ENCODE measurements around the gene REPS1.
A peak's percentile ranks its signal among the peaks of the same experiment; 100 is the strongest.
"Not testable (repeated sequence)": the region's sequence is repeated elsewhere in the genome, so short reads cannot be mapped to it uniquely, and the experiment has no call there.

Gene REPS1

DNA sequence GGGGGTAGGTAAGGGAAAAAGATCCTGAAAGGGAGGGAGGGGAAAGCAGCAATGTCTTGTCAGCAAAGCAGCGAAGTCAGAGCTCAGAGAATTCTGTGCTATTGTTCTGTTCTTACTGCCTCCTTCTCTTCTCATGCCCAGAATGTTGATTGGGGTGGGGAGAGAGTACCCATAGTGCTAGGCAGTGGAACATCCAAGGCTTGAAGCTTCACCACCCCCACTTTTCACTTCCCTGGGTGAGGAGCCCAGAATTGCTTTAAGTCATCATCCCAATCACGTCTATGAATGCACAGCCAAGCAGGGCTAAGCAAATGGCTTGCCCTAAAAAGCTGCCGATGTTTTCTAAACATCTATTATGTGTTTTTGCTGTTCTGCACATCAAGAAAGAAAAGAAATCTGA is 16.5 kb downstream of the REPS1 start:
- no peak for DNase-seq (ENCODE audit: low read depth in 2 of 2)

DNA sequence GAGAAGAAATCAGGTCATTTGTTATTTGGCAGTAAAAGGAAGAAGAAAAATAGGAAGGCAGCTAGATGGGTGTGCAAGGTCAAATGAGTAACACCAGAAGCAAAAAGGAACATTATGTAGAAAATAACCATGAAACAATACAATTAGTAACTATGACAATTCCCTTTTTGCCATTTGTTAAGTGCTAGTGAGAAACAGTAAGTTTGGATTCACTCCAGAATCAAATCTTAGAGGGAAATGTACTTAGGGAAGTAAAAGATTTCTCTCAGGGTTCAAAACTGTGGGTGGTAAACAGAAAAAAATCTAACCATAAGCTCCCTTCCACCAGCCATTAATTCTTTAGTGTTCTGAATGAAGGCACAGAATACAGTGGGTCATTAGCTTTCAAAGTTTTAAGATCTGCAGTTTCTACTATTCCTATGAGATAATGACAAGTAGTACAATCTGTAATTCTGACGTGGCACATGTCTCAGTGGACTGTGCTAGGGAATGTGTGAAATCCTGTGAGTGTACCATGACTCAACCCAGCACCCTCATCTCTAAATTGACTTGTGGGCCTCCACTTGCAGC is 17.1 kb downstream of the REPS1 start:
- DNase-seq (ENCODE audit: low read depth in 2 of 2), result peak in 1 of 2 donors; percentile 3

DNA sequence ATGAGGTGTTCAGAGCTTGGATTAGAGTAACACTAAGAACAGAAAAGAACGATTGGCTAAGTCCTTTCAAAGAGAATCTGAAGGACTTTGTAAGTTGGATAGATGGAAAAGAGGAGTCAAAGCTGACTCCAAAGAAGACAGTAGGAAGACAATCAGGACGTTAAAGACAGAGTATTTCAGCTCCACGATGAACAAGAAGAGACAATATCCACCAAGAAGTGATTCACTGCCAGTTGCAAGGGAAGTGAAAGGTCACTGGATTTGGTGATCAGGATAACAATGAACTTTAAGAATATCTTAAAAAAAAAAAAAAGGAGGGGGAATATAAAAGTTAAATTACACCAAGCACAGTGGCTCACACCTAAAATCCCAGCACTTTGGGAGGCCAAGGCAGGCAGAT is 17.9 kb downstream of the REPS1 start:
- DNase-seq (ENCODE audit: low read depth in 2 of 2), result no peak

DNA sequence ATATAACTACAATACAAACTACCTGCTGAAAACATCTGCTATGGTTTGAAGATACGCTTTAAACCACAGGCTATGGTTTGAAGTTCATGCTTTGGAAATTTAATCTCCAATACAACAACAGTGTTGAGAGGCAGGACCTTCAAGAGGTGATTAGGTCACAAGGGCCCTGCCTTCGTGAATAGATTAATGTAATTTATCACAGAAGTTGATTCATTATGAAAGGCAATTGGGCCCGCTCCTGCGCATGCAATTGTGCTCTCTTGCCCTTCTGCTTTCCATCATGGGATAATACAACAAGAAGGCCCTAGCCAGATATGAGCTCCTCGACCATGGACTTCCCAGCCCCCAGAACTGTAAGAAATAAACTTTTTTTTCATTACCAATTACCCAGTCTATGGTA is 21.2 kb downstream of the REPS1 start:
- no peak for DNase-seq (ENCODE audit: low read depth in 2 of 2)

DNA sequence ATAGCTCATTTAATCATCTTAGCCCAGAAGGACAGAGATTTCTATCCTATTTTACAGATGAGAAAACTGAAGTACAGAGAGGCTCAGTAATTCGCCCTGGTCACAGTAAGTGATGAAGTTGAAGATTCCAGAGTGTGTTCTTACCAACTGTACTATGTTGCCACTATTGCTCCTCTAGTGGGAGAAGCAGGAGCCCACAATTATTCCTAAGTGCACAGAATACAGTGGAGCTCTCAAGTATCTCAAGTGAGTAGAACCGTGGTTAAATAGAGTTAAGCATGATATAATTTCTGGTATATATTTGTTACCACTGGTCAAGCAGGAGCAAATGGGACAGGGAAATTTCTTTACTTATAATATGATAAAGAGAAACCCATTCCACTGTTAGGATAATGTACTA is 22.1 kb downstream of the REPS1 start:
- DNase-seq (ENCODE audit: low read depth in 2 of 2), result no peak

DNA sequence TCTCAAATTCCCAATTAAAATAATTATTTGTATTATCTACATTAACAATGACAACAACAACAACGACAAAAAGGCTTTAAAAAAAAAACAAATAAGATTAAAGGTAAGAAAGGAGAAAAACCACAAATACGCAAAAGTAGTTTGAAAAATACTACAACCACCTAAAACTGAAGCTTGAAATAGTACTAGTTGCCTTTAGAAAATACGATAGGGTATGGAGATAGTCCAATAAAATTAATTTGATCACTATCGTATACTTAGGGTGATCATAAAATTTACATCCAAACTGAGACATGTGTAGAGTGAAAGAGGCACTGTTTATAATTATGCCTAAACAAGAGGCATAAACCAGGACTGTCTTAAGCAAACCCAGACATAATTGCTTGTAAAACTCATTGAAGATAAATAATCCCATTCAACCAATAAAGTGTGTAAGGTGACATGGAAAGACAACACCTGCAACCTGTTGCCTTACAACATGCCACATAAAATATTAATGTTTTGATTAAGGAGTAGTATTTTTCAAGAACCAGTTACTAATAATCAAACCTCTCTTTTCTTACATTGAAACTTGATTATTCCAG is 22.7 kb downstream of the REPS1 start:
- no peak for DNase-seq (ENCODE audit: low read depth in 2 of 2)

DNA sequence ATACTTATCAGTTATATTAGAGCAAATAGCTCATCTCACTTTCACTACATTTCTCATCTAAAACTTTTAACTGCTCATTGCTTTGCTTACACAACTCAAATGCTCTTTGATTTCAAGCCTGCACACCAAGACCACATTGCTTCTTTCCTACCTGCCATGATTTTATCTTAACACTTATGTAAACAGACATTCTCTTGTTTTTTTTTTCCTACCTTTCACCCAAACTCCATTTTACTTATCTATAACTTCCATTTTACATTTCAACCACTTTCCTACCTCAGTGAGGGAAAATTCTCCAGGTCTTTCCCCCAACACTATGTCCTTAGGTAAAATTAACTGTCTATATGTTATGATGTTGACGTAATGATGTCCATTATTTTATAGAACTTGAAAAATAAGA is 24.0 kb downstream of the REPS1 start:
- no peak for DNase-seq (ENCODE audit: low read depth in 2 of 2)

DNA sequence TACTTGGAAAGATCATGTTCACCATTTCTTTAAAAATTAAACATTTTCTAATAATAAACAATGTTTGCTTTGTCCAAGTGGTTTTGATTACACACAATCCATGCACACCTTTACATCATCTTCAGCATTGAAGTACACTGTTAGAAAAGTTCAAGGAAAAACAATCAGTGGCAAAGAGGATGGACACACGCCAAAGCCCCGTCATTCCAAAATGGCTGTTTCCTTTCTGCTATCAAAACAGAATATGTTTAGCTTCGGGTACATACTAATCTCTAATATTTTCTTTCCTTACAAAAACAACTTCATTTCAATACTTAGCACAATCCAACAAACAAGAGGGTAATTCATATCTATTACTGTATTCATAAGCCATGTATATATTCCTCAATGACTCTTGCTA is 24.5 kb downstream of the REPS1 start:
- no peak for DNase-seq (ENCODE audit: low read depth in 2 of 2)

DNA sequence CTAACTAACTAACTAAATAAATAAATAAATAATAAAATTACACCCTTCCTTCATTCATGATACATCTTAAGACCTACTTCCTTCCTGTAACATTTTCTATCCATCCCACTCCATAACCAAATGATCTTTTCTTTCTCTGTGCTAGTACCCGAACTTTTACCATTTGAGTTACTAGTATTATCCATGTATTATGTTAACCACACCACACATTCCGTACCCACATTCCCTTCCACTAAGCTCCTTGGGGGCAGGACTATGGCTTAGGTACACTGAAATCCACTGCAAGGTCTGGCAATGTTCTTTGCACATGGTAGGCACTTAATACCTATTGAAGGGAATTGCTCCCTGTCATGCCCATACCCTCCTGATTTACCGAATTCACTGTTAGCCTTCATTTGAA is 24.9 kb downstream of the REPS1 start:
- no peak for DNase-seq (ENCODE audit: low read depth in 2 of 2)

DNA sequence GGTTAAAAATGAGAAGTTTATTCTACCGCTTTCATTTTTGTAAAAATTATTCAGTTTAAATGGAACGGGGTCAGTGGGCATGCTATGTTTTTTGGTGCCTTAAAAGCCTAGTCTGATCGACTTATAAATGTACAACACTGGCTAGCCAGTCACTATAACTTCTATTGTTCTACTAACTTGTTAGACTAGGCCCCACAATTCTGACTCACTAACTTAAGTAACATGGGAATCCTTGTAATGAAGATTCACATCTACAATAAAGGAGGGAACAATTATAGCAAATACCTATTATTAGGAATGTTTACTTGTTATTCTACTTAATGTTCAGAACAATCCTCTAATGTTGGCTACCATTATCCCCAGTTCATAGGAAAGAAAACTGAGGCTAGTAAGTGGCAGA is 28.5 kb downstream of the REPS1 start:
- DNase-seq (ENCODE audit: low read depth in 2 of 2), result no peak

DNA sequence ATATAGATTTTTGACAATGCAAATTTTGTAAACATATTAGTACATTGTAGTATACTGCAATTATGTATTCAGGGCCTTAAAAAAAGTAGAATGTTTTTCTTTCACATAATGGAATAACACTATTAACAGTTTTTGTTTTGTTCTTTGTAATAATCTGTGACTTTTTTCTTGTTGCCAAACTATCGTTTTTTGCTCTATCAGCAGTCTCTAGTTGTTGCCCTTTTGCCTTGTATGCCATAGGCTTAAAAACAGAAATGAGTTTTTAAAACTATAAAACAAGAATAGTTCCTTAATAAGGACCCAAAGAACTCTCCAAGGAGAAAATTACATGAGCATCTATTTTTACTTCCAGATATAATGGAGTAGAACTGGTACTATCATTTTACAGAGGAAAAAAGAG is 29.5 kb downstream of the REPS1 start:
- DNase-seq (ENCODE audit: low read depth in 2 of 2), result no peak

DNA sequence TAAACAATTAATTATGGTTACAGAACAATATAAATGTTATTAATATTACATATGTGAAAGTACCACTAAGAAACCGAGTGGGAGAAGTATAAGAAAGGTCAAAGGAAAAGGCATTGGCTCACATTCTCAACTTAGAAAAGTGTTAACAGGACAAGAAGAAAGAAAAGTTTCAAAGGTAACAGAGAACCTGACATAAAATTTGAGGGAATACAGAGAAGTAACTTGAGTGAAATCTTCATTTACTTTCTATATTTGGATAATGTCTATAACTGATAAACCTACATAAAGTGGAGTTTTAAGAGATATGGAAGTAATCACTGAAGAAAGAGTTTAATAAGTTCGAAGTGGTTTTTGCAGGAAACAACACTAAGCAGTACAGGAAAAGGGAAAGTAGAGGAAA is 30.1 kb downstream of the REPS1 start:
- no peak for DNase-seq (ENCODE audit: low read depth in 2 of 2)

DNA sequence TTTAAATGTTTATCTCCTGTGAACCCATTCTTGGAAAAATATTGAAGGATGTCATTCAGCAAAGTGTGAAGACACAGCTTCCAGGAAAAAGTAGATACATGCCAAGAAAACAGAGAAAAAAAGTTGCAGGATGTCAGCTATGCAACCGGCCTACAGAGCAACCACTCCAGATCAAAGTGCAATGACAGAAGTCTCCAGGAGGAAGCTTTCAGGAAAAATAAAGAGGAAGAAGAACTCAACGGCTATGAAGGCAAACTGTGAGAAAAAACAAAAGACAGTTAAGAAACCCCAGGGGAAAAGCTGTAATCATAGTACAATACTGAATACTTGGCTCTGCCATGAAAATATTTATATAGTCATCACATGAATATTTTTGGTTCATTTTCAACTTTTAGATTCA is 30.6 kb downstream of the REPS1 start:
- no peak for DNase-seq (ENCODE audit: low read depth in 2 of 2)

DNA sequence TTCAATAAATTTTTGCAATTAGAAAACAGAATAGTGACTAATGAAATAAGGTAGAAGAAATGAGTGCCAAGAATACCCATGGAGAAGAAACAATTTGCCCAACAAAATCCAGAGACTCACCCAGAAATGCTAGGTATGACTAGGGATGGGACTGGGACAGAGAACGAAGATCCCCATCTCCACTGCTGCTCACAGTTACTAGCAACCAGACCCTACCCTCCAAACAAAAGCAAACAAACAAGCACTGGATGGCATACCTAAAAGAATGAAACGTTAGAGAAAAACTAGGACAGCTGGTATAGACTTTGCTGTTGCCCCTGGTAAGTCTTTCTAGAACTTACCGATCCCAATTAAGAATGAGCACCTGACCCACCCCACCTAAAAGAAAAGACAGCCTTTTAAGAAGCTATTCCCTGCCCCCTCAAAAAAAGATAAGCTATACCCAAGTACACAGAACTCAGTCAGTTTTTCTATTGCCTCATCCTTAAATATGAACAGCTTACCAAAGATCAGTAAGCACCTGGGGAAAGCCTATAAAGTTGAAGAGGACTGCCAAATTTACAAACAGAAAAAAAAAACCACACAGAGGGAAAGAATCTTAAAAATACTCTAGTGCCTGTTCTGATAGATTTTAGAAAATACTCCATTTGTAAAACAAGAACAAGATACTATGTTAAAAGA is 31.7 kb downstream of the REPS1 start:
- no peak for DNase-seq (ENCODE audit: low read depth in 2 of 2)

DNA sequence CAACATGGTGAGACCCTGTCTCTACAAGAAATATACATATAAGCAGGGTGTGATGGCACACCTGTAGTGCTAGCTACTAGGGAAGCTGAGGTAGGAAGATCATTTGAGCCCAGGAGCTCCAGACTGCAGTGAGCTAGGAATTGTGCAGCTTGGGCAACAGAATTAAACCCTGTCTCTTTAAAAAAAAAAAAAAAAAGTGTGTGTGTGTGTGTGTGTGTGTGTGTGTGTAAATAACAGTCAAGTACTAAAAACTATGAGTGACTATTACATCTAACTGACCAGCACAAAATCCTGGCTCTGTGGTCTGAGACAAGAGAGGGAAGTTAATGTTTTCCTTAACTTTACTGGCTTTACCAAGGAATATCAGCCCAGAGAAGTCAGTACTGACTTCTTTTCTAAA is 32.8 kb downstream of the REPS1 start:
- DNase-seq (ENCODE audit: low read depth in 2 of 2), result no peak

DNA sequence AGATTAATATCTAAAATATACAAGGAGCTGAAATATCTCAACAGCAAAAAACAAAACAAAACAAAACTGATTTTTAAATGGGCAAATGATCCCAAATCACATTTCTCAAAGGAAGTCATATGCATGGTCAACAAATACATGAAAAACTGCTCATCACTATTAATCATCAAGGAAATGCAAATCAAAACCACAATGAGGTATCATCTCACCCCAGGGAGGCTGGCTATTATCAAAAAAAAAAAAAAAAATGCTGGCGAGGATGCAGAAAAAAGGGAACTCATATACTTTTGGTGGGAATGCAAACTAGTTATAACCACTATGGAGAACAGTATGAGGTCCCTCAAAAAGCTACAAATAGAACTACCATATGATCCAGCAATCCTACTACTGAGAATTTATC is 34.6 kb downstream of the REPS1 start:
- no peak for DNase-seq (ENCODE audit: low read depth in 2 of 2)

DNA sequence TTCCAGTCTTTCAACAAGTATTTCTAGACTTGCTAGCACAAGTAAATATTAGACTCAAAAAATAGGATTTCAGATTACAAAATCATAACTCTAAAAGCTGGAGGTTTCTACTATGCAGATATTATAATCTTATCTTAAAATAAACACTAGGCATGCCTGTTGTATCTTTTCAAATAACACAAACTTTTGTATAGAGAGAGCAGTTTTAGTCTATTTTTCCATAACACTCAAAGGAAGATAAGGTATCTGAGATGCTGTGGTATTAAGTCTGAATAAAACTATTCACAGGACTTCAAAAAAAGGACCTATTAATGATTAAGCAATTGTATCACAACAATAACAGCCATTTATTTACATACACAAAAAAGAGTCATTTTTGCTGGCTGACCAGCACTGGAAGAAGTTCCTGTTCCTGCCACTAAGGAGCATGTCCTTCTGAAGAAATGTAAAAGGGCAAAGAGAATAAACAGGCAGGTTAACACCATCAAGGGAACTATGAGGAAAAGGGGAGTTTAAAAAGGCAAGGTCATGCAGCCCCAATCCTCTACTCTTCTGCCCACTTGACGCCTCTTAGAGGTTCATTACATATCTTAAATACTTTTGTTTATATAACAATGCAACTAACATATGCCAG is 39.4 kb downstream of the REPS1 start:
- no peak for DNase-seq (ENCODE audit: low read depth in 2 of 2)

DNA sequence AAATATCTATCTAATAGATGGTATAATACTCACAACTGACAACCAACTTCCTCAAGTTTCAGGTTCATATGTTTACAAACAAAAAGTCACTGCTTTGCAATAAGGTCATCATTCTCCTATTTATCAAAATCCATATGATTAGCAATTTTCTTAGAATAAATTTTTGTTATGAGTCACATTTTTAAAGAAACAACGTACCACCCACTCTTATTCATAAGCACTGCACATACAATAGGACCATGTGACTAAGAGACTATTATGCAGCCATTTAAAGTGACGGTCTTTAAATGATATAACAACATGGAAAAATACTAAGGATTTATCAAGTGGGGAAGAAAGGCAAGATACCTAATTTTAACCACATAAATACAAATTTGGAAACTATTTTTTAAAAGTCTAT is 40.0 kb downstream of the REPS1 start:
- no peak for DNase-seq (ENCODE audit: low read depth in 2 of 2)

DNA sequence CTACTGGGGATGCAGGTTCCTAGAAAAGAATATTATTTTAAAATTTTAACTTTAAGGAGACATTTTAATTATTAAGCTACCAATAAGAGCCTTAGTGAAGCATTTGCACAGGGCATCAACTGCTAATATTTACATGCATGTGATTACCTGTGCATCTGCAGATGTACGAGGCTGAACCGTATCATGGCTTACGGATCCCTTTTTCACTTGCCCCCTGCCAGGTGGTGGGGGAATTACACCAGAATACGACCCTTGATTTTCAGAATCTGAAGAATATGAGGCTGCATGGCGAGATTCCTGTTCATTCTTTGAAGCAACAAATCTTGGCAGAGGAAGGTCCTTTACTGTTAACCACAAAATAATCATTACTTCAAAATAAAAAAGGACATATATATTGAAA is 42.7 kb downstream of the REPS1 start:
- no peak for DNase-seq (ENCODE audit: low read depth in 2 of 2)

DNA sequence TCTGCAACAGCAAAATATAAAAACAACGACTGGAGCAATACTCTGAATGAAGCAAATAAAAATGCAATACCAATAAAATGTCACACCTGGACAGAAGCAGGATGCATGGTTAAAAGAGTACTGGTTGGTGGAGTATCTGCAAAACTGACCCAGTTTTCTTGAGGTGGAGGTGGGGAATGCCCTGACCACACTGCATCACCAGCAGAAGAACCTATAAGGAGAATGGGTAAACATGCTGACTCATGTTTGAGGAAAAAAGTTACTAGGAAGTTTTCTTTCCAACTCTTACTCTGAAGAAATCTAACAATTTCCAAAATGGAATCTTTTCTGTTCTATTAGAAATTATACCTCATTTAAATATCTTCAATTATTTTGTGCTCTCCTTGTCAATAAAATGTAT is 43.6 kb downstream of the REPS1 start:
- peak; percentile 7 to 15 for DNase-seq (ENCODE audit: low read depth in 2 of 2)

DNA sequence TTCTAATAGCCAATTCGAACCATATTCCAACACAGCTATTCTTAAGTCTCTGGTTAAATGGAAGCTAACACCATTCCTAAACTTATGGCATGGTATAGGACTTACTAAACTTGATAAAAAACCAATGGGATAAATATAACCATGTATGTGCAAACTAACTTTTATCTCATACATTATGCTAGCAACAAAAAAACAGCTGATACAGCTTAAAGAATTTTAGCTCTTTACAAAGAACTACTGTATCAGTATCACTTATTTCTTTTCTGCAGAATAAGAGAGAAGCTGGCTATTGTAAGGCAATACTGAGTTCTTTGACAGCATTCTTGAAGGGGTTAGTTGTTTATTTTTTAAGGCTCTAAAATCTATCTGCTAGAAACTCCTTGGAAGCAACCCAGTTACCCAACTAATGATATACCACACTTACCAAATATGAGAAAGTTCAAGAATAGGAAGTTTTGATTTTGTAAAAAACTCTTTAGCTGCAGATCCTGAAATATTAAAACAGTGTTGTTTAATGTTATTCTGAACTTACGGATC is 44.9 kb downstream of the REPS1 start:
- no peak for DNase-seq (ENCODE audit: low read depth in 2 of 2)

DNA sequence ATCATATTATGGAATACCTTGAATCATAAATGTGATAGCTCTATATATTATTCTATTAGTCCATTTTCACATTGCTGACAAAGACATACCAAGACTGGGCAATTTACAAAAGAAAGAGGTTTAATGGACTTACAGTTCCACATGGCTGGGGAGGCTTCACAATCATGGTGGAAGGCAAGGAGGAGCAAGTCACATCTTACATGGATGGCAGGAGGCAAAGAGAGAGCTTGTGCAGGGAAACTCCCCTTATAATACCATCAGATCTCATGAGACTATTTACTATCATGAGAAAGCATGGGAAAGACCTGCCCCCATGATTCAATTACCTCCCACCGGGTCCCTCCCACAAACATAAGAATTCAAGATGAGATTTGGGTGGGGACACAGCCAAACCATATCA is 51.2 kb downstream of the REPS1 start:
- not testable (repeated sequence) for DNase-seq (ENCODE audit: low read depth in 2 of 2)

DNA sequence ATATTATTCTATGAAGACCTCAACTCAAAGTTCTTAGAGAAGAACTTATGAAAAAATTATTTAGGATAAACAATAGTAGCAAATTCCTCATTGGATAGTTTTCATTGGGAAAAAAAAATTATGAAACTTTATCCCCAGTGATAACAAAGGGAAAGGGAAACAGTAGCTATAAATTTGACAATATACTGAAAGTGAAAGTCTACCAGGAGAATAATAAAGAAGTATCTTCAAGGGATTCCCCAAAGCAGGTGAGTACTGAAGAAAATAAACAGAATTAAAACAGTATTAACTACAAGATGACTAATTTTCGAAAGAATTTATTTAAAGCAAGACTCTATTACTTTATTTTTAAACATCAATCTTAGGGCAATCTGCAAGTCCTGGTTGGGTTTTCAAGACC is 56.4 kb downstream of the REPS1 start:
- DNase-seq (ENCODE audit: low read depth in 2 of 2), result no peak
